Activated CD8-positive, alpha-beta T cell treated with anti-CD3 and anti-CD28 coated beads, Interleukin-2, amount 10 ng/mL, durations not matched to agents 7 days and 5 days (primary cell): ENCODE measurements around the gene PSMF1. TPM values are rescaled to one million over a fixed set of nuclear protein-coding genes. Genes with fewer than 3 reads are reported as not detected.

Experiments
- ATAC-seq: fragments of 150-1000 bp; cut with Tn5 transposase; one replicate; pipeline ENCODE4 v1.10.0; 2021; ENCODE audit warnings: moderate library complexity
- CTCF ChIA-PET: fragments of 350-600 bp; sonication (Branson Sonifier 250); formaldehyde crosslinking; loops from one replicate; lab custom pipeline; 2021; ENCODE audit warnings: antibody characterized with exemption; lab: Charles Lee
- POLR2A ChIA-PET: fragments of 350-600 bp; sonication (Branson Sonifier 250); formaldehyde crosslinking; loops from one replicate; lab custom pipeline; 2021; ENCODE audit warnings: antibody characterized with exemption; lab: Charles Lee
- DNase-seq: peaks from one replicate; pipeline ENCODE4 v3.0.0-alpha.2; 2020
- H3K27ac Mint-ChIP-seq: one replicate; pipeline ENCODE4 v1.8.0; 2021; ENCODE audit warnings: mild to moderate bottlenecking, mixed read lengths
- H3K27me3 Mint-ChIP-seq: one replicate; pipeline ENCODE4 v1.8.0; 2021; ENCODE audit warnings: low read depth, mixed read lengths
- H3K36me3 Mint-ChIP-seq: one replicate; pipeline ENCODE4 v1.8.0; 2021; ENCODE audit warnings: low read depth, mixed read lengths
- H3K4me1 Mint-ChIP-seq: one replicate; pipeline ENCODE4 v1.8.0; 2021; ENCODE audit warnings: low read depth, mixed read lengths
- H3K4me3 Mint-ChIP-seq: one replicate; pipeline ENCODE4 v1.8.0; 2021; ENCODE audit warnings: mild to moderate bottlenecking, mixed read lengths
- H3K9me3 Mint-ChIP-seq: one replicate; pipeline ENCODE4 v1.8.0; 2022; ENCODE audit warnings: mixed read lengths; ENCODE audit not compliant: insufficient read depth
- total RNA-seq, 2 experiments: library from RNA; stranded (reverse); gene quantifications; one replicate each; pipeline ENCODE4 v1.2.3, GENCODE V29; 2021

The PSMF1 gene
- total RNA-seq, 2 experiments from 2014 or later: 138 to 150 TPM

DNA sequence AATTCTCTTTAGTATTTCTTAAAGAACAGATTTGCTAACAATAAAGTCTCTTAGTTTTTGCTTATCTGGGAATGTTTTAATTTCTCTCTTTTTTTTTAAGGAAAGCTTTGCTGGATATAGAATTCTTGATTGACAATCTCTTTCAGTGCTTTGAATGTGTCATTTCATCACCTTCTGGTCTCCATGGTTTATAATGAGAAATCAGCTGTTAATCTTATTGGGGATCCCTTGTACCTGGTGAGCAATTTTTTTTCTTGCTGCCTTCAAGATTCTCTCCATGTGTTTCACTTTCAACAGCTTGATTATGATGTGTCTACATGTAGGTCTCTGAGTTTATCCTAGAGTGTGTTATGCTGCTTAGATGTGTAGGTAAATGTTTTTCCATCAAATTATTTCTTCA is 16.4 kb upstream of the PSMF1 start:
- ChIA-PET CTCF (no interaction called here), POLR2A (interaction anchor here (0.6 kb wide), 1 partner anchor 17 kb away, joined by 3 read pairs; no protein-coding TSS in a partner anchor)
- H3K27me3 Mint-ChIP-seq: peaks cover 5% of the 10 kb centered on the region
- H3K36me3 Mint-ChIP-seq: peaks cover 4% of the 10 kb centered on the region
- H3K4me3 Mint-ChIP-seq: no peak overlapping the region
- ATAC-seq (no peak), DNase-seq (no peak)
- no peaks in the 10 kb centered on the region for H3K4me1 Mint-ChIP-seq
- no peak overlapping the region for H3K27ac Mint-ChIP-seq
- H3K9me3 Mint-ChIP-seq: peaks cover 12% of the 10 kb centered on the region

DNA sequence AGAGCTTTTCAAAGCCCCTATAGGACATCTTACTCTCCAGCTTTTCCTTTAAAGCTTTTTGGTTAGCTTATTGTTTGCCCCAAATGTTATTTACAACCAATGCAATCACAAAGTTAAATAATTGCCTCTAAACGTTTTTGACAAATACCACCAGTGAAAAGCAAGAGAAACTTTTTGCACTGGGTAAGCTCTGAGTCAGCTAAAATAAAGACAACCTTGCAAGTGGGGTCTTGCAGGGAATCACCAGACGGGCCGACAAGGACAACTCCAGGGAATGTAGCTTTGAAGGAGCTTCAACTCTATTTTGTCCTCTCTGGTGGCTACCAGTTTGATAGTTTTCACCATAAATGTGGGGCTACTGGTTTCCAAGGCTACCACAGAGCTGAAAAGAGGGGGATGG is 14.7 kb upstream of the PSMF1 start:
- Mint-ChIP-seq H3K4me1 (no peaks in the 10 kb centered on the region), H3K4me3 (no peak overlapping the region), H3K27ac (no peak overlapping the region), H3K27me3 (peaks cover 5% of the 10 kb centered on the region), H3K9me3 (peaks cover 12% of the 10 kb centered on the region), H3K36me3 (peaks cover 4% of the 10 kb centered on the region)
- CTCF ChIA-PET: no interaction called here
- ATAC-seq (no peak), DNase-seq (no peak)
- POLR2A ChIA-PET: no interaction called here

DNA sequence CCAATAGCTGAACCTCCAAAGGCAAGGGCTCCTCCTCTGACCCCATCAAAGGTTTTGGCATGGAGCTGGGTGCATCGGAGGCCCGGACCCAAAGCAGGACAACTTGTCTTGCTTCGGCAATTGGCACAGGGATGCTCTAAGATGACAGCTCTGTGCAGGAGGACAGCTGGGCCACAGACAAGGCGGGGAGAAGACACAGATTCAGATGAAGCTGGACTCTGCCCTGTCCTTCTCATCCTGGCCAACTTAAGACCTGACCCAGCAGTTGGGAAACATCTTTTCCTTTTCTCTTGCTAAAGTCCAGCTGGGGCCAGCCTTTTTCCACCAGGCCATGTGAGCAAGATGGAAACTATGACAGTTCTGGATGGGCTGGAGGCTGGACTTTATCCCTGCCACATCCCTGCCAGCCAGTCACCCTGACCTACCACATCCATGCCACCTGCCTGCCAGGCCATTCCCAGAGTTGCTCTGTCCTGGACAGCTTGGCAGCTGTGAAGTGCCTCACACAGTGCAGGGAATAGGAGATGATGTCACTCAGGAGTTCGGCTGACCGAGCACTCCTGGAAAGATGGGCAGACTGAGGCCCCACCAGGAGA is 12.7 kb upstream of the PSMF1 start:
- Mint-ChIP-seq H3K27ac (no peak overlapping the region), H3K36me3 (peaks cover 4% of the 10 kb centered on the region), H3K4me3 (no peak overlapping the region), H3K4me1 (no peaks in the 10 kb centered on the region), H3K27me3 (peaks cover 5% of the 10 kb centered on the region), H3K9me3 (peaks cover 6% of the 10 kb centered on the region)
- ATAC-seq (no peak), DNase-seq (no peak)
- ChIA-PET POLR2A (interaction anchor here (0.6 kb wide), 1 partner anchor 23 kb away, joined by 3 read pairs; no protein-coding TSS in a partner anchor), CTCF (interaction anchor here (0.6 to 4.4 kb wide), 3 partner anchors 103 to 317 kb away, joined by 3 to 29 read pairs (median 3); no protein-coding TSS in a partner anchor)

DNA sequence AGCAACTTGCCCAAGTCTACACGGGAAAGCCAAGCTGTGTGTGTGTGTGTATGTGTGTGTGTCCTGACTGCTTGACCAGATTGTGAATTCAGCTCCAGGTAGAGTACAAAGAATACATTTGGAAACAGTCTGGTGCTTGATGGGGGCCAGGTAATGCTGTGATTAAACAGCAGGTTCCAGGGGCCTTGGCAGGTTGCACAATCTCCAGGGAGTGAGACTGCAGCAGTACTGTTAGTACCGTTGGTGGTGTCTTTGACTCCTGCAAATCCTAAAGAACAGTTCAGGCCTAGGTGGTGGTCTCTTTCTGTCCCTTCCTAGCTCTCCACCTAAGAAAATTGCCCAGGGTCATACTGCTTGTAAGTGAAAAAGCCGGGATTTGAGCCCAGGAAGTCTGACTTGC is 11.2 kb upstream of the PSMF1 start:
- Mint-ChIP-seq H3K36me3 (peaks cover under 1% of the 10 kb centered on the region), H3K27ac (no peak overlapping the region), H3K9me3 (no peaks in the 10 kb centered on the region), H3K4me3 (no peak overlapping the region), H3K27me3 (peaks cover 2% of the 10 kb centered on the region), H3K4me1 (no peaks in the 10 kb centered on the region)
- ChIA-PET CTCF (interaction anchor here (1.1 to 4.4 kb wide), 9 partner anchors 9 to 133 kb away, joined by 3 to 29 read pairs (median 4); no protein-coding TSS in a partner anchor), POLR2A (no interaction called here)
- ATAC-seq (no peak), DNase-seq (no peak)

DNA sequence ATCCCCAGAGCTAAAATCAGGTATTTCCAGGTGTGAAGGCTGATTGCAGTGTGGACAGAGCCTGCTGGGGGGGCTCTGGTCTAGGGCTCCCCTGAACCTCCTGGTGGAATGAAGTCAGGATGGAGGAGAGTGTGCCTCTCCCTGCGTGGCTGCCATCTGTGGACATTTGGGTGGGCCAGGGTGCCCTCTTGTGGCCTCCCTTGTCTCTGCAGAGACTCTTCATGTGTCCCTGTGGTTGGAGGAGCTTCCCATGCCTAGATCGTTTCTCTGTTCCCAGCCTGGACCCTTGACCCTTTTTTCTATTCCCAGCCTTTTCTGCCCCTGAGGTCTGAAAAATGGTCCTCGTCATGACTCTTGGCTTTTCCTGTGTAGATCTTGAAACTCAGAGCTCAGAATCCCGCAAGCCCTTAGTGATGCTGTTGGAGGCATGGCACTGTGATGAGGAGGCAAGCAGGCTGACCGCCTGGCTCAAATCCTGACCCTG is 9.9 kb upstream of the PSMF1 start:
- Mint-ChIP-seq H3K9me3 (no peaks in the 10 kb centered on the region), H3K4me1 (no peaks in the 10 kb centered on the region), H3K27me3 (no peaks in the 10 kb centered on the region), H3K36me3 (no peaks in the 10 kb centered on the region), H3K27ac (no peak overlapping the region), H3K4me3 (no peak overlapping the region)
- DNase-seq (peak; percentile 64), ATAC-seq (peak; percentile 77)
- CTCF ChIA-PET: interaction anchor here (0.6 to 4.4 kb wide), 27 partner anchors 8 to 290 kb away, joined by 3 to 29 read pairs (median 3); partner anchors contain the start of gene TMEM74B
- POLR2A ChIA-PET: no interaction called here

DNA sequence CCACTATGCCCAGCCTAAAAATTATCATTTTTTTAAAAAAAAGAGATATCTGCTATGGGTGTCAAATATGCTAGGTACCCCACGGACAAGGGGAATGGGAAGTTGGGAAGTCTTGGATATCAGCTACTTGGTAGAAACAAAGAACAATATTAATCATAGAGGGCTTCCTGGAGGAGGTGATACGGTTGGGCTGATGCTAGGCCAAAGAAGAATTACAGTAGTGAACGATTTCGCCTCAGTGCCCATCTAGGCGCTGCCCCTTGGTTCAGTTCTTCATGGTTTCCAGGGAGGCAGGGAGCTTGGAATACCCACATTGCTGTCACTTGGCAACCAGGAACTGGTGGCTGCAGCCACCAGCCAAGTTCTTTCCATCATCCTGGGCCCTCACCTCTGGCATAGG is 5.5 kb upstream of the PSMF1 start:
- Mint-ChIP-seq H3K27ac (no peak overlapping the region), H3K36me3 (peaks cover 9% of the 10 kb centered on the region), H3K4me1 (peaks cover 13% of the 10 kb centered on the region), H3K27me3 (no peaks in the 10 kb centered on the region), H3K9me3 (no peaks in the 10 kb centered on the region), H3K4me3 (no peak overlapping the region)
- no peak for ATAC-seq
- DNase-seq: no peak
- ChIA-PET CTCF (interaction anchor here (1.5 kb wide), 1 partner anchor 100 kb away, joined by 4 read pairs; no protein-coding TSS in a partner anchor), POLR2A (no interaction called here)

DNA sequence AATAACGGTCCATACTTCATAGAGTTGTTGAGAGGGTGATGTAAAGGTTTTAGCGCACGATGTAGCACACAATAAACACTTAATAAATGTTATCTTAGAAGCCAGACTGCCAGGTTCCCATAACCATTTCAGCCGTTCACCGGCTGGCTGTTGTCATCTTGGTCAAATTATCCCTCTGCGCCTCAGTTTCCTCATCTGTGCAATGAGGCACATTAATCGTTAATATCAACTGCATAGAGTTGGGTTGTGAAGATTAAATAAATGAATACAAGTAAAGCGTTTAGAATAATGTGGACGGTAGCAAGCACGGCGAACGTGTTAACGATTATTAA is 432 bp upstream of the PSMF1 start:
- ChIA-PET POLR2A (interaction anchor here (1.6 kb wide), 1 partner anchor 273 kb away, joined by 4 read pairs; no protein-coding TSS in a partner anchor), CTCF (interaction anchor here (1.1 kb wide), 1 partner anchor 11 kb away, joined by 5 read pairs; no protein-coding TSS in a partner anchor)
- DNase-seq (no peak), ATAC-seq (no peak)
- peak overlapping the region; percentile 82 for H3K27ac Mint-ChIP-seq
- H3K27me3 Mint-ChIP-seq: no peaks in the 10 kb centered on the region
- H3K9me3 Mint-ChIP-seq: no peaks in the 10 kb centered on the region
- peaks cover 43% of the 10 kb centered on the region for H3K36me3 Mint-ChIP-seq
- peaks cover 54% of the 10 kb centered on the region for H3K4me1 Mint-ChIP-seq
- peak overlapping the region; percentile 93 for H3K4me3 Mint-ChIP-seq

DNA sequence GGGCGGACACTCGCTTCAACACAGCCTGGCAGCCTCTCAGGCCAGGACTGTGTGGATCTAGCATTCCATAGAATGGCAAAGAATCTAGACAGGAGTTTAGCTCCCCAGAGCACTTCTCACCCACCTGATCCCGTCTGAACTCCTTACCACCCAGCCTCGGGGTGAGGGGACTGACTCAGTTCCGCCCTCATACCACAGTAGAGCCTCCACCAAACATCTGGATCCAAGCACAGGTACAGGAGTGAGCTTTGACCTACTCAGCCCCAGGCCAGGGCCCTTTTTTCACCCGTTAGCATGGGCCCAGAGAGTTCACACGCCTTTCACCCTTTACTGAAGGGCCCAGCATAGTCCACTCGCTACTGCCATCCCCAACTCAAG is 715 bp downstream of the PSMF1 start:
- no peak for ATAC-seq
- Mint-ChIP-seq H3K4me1 (peaks cover 64% of the 10 kb centered on the region), H3K9me3 (no peaks in the 10 kb centered on the region), H3K27me3 (no peaks in the 10 kb centered on the region), H3K27ac (peak overlapping the region; percentile 82), H3K36me3 (peaks cover 52% of the 10 kb centered on the region), H3K4me3 (peak overlapping the region; percentile 93)
- CTCF ChIA-PET: interaction anchor here (0.7 to 1.1 kb wide), 3 partner anchors 11 to 94 kb away, joined by 3 to 4 read pairs (median 4); no protein-coding TSS in a partner anchor
- DNase-seq: no peak
- POLR2A ChIA-PET: interaction anchor here (0.6 to 1.6 kb wide), 3 partner anchors 10 to 272 kb away, joined by 3 to 5 read pairs (median 4); no protein-coding TSS in a partner anchor

DNA sequence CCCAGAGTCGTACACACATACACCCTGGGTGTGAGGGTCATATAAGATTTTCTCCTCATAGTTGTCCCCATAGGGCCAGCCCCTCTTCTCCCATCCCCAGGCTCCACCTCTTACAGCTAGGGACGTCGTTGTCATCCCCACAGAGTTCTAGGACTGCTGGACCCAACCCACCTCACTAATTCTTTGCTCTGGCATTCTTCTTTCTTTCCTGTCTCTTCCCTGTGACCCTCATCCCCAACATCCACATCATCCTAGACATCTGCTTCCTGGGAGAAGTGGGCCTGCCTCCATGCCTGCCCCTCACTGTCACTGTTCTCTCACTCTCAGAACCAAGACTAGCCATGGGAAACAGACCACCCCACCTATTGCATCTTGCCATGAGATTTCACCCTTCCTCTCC is 1.1 kb downstream of the PSMF1 start:
- peak overlapping the region; percentile 82 for H3K27ac Mint-ChIP-seq
- no peak for ATAC-seq
- peaks cover 54% of the 10 kb centered on the region for H3K36me3 Mint-ChIP-seq
- H3K4me1 Mint-ChIP-seq: peaks cover 64% of the 10 kb centered on the region
- H3K9me3 Mint-ChIP-seq: no peaks in the 10 kb centered on the region
- ChIA-PET POLR2A (interaction anchor here (1.5 to 1.6 kb wide), 2 partner anchors 9 to 272 kb away, joined by 4 to 5 read pairs; no protein-coding TSS in a partner anchor), CTCF (interaction anchor here (1.0 to 3.0 kb wide), 3 partner anchors 11 to 93 kb away, joined by 3 to 13 read pairs (median 4); no protein-coding TSS in a partner anchor)
- no peaks in the 10 kb centered on the region for H3K27me3 Mint-ChIP-seq
- H3K4me3 Mint-ChIP-seq: peak overlapping the region; percentile 93
- no peak for DNase-seq

DNA sequence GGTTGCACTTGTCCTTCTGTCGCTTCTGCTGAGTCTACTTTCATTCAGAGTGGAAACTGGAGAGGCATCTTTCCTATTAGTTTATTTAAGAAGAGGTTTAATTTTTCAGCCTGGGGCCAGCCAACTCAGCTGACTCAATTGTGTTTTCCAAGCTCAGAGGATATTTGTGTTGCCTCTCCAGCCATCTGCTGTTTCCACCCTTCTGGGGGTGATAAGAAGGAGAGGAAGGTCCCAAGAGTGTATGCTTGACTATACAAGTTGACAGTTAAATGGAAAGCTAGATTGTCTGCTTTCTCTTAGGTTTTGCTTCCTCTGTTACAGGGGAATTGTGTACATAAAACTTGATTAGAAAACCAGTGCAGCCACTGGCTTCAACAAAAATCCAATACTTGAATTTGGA is 3.0 kb downstream of the PSMF1 start:
- H3K27ac Mint-ChIP-seq: peak overlapping the region; percentile 77
- H3K27me3 Mint-ChIP-seq: no peaks in the 10 kb centered on the region
- ChIA-PET POLR2A (interaction anchor here (0.6 kb wide), 1 partner anchor 65 kb away, joined by 3 read pairs; no protein-coding TSS in a partner anchor), CTCF (interaction anchor here (1.0 to 3.0 kb wide), 2 partner anchors 13 to 92 kb away, joined by 3 to 13 read pairs; no protein-coding TSS in a partner anchor)
- H3K4me1 Mint-ChIP-seq: peaks cover 68% of the 10 kb centered on the region
- no peak for ATAC-seq
- H3K9me3 Mint-ChIP-seq: no peaks in the 10 kb centered on the region
- DNase-seq: no peak
- H3K4me3 Mint-ChIP-seq: peak overlapping the region; percentile 19
- H3K36me3 Mint-ChIP-seq: peaks cover 69% of the 10 kb centered on the region

DNA sequence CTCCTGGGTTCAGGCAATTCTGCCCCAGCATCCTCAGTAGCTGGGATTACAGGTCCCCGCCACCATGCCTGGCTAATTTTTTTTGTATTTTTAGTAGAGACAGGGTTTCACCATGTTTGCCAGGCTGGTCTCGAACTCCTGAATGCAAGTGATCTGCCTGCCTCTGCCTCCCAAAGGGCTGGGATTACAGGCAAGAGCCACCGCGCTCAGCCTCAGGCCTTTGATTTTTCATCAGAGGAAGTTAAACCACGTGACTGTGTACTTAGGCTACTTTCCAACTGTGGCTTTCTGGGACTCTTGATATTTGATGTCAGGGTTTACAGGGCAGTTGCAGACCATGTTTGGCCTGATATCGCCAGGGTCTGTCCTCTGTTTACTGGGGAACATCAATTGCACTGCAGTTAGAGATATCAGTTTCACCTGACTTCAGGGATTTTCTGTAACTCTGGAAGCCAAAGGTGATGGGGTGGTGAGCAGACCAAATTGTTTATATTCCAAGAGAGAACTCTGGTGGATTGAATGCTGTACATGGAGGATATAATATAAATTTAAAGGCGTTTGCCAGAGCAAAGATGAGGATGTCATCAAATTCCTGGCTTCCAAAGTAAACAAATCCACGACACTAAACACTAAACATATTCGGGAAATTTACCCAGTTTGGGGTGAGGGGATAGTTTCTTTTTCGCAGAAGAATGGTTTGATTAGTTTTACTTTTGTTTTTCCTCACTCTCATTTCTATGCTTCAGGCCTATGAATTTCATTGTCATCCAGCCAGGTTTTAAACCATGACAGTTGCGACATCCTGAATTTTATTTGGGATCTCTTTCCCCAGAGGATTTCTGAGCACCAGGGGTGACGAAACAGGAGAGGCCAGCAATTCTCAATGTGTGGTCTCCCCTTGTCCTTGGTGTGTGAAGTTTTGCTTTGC is 4.2 kb downstream of the PSMF1 start:
- Mint-ChIP-seq H3K4me1 (peaks cover 58% of the 10 kb centered on the region), H3K4me3 (peak overlapping the region; percentile 19), H3K9me3 (no peaks in the 10 kb centered on the region), H3K27ac (peak overlapping the region; percentile 75), H3K36me3 (peaks cover 71% of the 10 kb centered on the region), H3K27me3 (no peaks in the 10 kb centered on the region)
- no peak for ATAC-seq
- ChIA-PET POLR2A (no interaction called here), CTCF (interaction anchor here (3.0 kb wide), 1 partner anchor 14 kb away, joined by 13 read pairs; no protein-coding TSS in a partner anchor)
- DNase-seq: peak; percentile 33
